Measurements from ENCODE around the gene KIRREL3.

Gene KIRREL3

GRCh38 chr11:126575849-126576248, 424.7 kb downstream of the KIRREL3 start:
- TF ChIP-seq CTCF (IDR thresholded peaks at IDR 0.05; ENCODE audit: insufficient read depth, low read length) (no peak), GABPA (IDR thresholded peaks at IDR 0.05; ENCODE audit: low read depth) (no peak), SPI1 (IDR thresholded peaks at IDR 0.05; ENCODE audit: borderline replicate concordance, low read depth) (no peak), REST (IDR thresholded peaks at IDR 0.05; ENCODE audit: insufficient replicate concordance, low read depth) (no peak), POLR2AphosphoS5 (IDR thresholded peaks at IDR 0.05; ENCODE audit: low read depth) (no peak)
- DNase-seq (ENCODE audit: low read depth in 1 of 2, low spot score in 1 of 2): no peak
- Histone ChIP-seq H3K27me3 (ENCODE audit: insufficient read depth, poor library complexity, severe bottlenecking) (no peaks in the 10 kb centered on the region), H3K27ac (replicated peaks) (no peak overlapping the region), H3K4me3 (replicated peaks; ENCODE audit: insufficient read depth, low read length) (no peak overlapping the region)

GRCh38 chr11:126573325-126573978, 427.1 kb downstream of the KIRREL3 start:
- TF ChIP-seq REST (IDR thresholded peaks at IDR 0.05; ENCODE audit: insufficient replicate concordance, low read depth): no peak
- TF ChIP-seq GABPA (IDR thresholded peaks at IDR 0.05; ENCODE audit: low read depth): no peak
- no peak for TF ChIP-seq CTCF (IDR thresholded peaks at IDR 0.05; ENCODE audit: insufficient read depth, low read length)
- TF ChIP-seq SPI1 (IDR thresholded peaks at IDR 0.05; ENCODE audit: borderline replicate concordance, low read depth): no peak
- TF ChIP-seq POLR2AphosphoS5 (IDR thresholded peaks at IDR 0.05; ENCODE audit: low read depth): no peak

GRCh38 chr11:126570489-126570888, 430.1 kb downstream of the KIRREL3 start:
- no peak for DNase-seq (ENCODE audit: low read depth in 1 of 2, low spot score in 1 of 2)
- TF ChIP-seq CTCF (IDR thresholded peaks at IDR 0.05; ENCODE audit: insufficient read depth, low read length) (no peak), REST (IDR thresholded peaks at IDR 0.05; ENCODE audit: insufficient replicate concordance, low read depth) (no peak), POLR2AphosphoS5 (IDR thresholded peaks at IDR 0.05; ENCODE audit: low read depth) (no peak), GABPA (IDR thresholded peaks at IDR 0.05; ENCODE audit: low read depth) (no peak), SPI1 (IDR thresholded peaks at IDR 0.05; ENCODE audit: borderline replicate concordance, low read depth) (no peak)
- H3K4me3 ChIP-seq (replicated peaks; ENCODE audit: insufficient read depth, low read length): no peak overlapping the region

More at GRCh38 chr11:126573325-126573978, 427.1 kb downstream of the KIRREL3 start:
- Histone ChIP-seq H3K4me3 (replicated peaks; ENCODE audit: insufficient read depth, low read length) (no peak overlapping the region), H3K27ac (replicated peaks) (no peak overlapping the region), H3K27me3 (ENCODE audit: insufficient read depth, poor library complexity, severe bottlenecking) (peaks cover 2% of the 10 kb centered on the region)
- no peak for DNase-seq (ENCODE audit: low read depth in 1 of 2, low spot score in 1 of 2)

More at GRCh38 chr11:126570489-126570888, 430.1 kb downstream of the KIRREL3 start:
- peaks cover 2% of the 10 kb centered on the region for H3K27me3 ChIP-seq (ENCODE audit: insufficient read depth, poor library complexity, severe bottlenecking)
- no peak overlapping the region for H3K27ac ChIP-seq (replicated peaks)

Measured in HL-60 (cell line).